Effector CD4-positive, alpha-beta T cell (primary cell): ENCODE measurements around the gene PHETA1.
"Not testable (repeated sequence)": the region's sequence is repeated elsewhere in the genome, so short reads cannot be mapped to it uniquely, and the experiment has no call there.

Experiments
- DNase-seq: peaks from one replicate; pipeline ENCODE4 v3.0.0-alpha.2; 2020

PHETA1 gene

DNA sequence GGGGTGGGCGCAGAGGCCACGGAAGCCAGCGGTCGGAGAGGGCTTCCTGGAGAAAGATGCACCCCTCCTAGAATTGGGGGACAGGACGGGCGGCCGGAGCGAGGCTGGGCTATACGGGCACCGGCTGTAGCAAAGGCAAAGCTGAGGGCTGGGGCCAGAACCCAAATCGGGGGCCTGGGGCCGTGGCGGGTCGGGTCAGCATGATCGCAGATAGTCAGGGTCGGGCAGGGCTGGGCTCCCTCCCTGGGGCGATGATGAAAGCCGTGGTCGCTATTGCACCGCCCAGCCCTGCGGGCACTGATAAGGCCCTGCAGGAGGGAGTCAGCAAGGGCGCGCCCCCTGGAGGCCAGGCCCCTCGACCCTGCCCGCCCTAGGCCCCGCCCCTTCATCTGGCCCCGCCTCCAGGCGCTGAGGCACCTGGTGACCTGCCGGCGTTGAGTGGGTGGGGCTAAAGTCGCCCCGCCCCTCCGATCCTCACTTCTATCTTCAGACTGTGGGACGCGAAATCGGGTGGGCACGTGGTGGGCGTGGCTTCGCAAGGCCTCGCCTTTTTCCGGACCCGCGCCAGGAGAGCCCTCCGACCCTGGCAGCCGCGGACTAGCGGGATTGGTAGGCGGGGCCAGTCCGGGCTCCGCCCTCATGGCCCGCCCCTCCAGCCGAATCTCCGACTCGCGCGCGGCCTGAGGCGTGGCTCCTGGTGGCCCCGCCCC is 36.4 kb upstream of the PHETA1 start:
- peak; percentile 98 for DNase-seq

DNA sequence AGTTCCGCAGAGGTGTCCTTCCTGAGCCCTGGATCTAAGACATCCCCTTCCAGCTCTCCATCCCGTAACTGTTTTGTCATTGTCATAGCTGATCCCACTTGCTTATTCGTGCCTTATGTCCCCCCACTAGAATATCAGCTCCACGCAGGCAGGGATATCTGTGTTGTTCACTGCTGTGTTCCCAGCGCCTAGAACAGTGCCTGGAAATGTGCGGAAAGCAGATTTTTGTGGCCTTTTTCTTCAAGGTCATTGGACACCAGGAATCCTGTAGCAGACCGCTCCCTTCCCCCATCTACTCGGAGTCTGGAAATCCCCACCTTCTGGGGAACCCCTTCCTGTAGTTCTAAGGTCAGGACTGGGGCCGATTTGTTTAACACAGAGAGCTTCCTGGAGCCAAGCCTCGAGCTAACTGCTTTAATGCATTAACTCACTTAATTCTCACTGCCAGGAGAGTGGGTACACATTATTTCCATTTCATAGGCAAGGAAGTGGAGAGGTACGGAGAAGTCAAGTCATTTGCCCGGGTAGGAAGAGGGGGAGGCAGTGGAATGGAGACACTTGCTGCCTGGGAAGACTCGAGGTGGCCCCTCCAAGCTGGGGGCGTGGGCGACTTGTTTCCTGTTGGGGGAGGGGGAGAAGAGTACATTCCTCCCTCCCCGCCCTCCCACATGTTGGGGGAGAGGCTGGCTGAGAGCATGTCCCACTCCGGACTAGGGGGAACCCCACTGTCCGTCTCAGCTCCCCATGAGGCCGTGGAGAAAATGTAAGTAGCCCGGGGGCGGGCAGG is 35.7 kb upstream of the PHETA1 start:
- no peak for DNase-seq

DNA sequence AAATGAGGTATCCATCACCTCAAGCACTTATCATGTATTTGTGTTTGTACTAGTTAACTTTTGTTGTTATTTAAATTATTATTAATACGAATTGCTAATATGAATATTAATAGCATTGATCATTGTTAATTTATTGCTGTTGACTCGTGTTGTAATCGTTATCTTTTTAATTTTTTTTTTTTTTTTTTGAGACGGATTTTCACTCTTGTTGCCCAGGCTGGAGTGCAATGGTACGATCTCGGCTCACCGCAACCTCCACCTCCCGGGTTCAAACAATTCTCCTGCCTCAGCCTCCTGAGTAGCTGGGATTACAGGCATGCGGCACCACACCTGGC is 33.6 kb upstream of the PHETA1 start:
- DNase-seq = not testable (repeated sequence)

DNA sequence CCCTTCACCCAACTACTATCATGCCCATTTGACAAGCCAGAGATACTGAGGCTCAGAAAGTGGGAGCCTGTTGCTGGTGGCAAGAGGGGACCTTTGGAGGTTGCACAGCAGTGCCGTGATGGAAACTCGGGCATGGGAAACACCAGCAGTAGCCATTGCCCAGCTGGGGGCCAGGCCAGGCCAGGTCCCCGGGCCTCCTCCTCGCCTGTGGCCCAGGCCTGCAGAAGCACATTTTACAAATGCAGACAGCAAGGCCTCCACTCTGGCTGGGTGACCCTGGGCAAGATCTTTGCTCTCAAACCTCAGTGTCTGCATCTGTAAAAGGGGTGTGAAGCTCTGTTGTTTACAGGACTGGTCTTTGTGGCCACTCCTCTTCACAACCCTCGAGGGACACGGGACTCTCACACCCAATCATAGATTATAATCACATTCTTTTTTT is 32.3 kb upstream of the PHETA1 start:
- DNase-seq = no peak

DNA sequence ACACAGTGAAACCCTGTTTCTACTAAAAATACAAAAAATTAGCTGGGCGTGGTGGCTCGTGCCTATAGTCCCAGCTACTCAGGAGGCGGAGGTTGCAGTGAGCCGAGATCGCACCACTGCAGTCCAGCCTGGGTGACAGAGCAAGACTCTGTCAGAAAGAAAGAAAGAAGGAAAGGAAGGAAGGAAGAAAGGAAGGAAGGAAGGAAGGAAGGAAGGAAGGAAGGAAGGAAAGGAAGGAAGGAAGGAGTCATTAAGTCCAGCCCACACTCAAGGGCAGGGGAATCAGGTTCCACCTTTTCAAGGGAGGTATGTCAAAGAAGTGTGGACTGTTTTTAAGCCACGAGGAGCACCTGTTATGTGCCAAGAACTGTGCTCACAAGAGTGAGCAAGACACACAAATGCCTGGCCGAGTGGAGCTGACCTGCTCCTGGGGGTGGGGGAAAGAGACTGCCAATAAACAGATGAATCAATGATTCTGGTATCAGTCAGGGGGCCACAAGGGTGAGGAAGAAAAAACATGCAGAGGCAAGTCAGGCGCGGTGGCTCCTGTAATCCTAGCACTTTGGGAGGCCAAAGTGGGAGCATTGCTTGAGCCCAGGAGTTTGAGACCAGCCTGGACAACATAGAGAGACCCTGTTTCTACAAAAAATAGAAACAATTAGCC is 31.0 kb upstream of the PHETA1 start:
- DNase-seq = not testable (repeated sequence)

DNA sequence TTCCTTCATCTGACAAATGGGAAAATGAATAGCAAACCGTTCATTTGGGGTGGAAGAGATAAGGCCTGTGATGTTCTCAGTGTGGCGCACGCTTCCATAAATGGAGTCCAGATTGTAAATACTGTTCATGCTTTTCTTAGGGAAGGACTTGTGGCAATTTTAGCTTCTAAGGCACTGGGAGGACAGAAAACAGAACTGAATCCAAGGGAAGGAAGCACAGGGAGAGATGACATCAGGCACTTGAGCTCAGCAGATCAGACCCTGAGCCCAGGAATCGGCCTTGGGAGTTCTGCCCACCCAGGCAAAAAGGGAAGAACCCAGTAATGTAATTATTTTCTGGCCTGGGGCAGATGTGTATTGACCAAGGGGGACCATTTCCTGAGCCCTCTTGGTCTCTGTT is 29.6 kb upstream of the PHETA1 start:
- no peak for DNase-seq

DNA sequence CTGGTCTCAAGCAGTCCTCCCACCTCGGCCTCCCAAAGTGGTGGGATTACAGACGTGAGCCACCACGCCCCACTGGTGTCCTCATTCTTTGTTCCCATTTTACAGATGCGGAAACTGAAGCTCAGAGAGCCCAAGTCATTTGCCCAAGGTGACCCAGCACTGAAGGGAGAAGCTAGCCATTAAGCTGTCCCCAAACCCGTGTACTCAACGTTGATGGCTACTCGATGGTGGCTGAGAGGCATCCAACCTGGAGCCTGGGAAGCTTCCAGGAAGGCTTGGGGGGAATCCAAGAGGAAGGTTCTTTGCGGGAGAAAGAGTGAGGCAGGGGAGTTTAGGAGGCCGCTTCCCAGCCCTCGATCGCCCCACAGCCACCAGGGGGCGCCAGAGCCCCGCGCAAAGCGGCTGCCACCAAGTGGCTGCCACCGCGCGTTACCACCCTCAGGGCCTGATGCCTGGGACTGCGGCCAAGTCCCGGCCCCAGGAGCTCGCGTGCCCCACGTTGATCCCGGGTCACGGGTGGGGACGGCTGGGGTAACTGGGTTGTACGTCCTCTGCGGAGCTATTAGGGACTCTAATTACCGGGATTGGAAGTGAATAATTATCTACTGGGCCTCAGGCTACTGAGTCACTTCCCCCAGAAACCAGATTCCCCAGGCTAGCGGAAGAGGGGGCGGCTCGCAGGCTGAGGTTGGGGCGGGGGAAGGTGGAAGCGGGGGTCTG is 28.0 kb upstream of the PHETA1 start:
- peak; percentile 87 for DNase-seq

DNA sequence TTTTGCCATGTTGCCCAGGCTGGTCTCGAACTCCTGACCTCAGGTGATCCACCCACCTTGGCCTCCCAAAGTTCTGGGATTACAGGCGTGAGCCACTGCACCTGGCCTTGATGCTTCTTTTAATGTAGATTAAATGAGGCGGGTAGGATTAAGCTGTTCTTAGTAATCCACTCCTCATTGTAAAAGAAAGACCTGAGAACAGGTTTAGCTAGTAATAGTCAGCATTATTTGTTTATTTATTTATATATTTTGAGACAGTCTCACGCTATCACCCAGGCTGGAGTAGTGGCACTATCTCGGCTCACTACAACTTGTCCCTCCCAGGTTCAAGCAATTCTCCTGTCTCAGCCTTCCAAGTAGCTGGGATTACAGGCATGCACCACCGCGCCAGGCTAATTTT is 27.4 kb upstream of the PHETA1 start:
- DNase-seq = not testable (repeated sequence)

DNA sequence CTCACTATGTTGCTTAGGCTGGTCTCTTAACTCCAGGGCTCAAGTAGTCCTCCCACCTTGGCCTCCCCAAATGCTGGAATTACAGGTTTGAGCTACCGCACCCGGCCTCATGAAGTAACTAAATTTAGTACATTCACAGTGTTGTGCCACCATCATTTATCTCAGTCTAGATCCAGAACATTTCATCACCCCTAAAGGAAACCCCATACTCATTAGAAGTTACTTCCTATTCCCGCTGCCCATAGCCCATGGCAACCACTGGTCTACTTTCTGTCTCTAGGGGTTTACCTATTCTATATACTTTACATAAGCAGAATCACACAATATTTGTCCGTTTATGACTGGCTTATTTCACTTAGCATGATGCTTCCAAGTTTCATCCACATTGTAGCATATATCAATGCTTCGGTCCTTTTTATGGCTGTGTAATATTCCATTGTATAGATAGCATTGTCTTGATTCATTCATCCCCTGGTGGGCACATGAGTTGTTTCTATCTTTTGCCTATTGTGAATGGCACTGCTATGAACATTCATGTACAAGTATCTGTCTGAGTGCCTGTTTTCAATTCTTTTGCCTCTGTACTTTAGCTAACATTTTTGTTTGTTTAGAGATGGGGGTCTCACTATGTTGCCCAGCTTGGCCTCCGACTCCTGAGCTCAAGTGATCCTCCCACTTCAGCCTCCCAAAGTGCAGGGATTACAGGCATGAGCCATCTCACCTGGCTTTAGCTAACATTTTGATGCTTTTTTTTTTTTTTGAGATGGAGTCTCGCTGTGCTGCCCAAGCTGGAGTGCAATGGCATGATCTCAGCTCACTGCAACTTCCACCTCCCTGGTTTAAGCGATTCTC is 26.7 kb upstream of the PHETA1 start:
- DNase-seq = no peak

DNA sequence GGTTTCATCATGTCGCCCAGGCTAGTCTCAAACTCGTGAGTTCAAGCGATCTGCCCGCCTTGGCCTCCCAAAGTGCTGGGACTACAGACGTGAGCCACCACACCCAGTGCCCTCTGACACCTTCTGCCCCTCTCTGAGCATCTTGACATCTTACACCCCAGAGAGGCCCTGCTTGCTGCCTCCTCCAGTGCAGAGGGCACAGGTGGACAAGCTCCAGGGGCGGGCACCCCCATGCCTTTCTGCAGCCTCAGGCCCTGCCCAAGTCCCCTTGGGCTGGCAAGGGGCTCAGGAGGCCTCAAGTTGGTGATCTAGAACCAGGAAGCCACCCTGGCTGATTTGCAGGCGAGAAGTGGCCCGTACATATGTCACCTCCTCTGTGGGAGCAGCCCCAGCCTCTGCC is 25.6 kb upstream of the PHETA1 start:
- DNase-seq = no peak

DNA sequence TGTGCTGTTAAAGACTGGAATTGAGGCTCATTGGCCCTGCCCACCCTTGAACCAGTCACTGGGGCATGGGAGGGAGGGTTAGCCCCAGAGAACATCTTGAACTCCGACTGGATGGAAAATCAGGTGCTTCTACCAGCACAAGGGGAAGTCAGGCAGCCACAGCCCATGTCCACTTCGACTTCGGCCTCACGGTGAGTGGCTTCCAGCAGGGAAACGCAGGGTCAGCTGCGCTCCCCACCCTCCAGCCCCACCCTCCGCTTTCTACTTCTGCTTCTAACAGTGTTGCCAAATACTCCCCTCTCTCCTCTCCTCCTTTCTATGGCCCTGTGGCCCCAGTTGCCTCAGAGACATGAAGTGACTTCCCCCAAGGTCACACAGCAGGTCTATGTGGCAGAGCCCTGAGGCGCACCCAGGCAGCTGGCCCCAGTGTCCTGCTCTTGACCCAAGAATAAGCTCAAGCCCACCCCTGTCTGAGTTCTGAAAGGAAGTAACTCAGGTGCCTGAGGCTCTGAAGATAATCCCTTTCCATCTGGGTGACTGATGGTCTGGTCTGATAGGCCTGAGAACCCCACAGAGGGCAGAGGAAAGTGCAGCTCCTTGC is 24.9 kb upstream of the PHETA1 start:
- no peak for DNase-seq

DNA sequence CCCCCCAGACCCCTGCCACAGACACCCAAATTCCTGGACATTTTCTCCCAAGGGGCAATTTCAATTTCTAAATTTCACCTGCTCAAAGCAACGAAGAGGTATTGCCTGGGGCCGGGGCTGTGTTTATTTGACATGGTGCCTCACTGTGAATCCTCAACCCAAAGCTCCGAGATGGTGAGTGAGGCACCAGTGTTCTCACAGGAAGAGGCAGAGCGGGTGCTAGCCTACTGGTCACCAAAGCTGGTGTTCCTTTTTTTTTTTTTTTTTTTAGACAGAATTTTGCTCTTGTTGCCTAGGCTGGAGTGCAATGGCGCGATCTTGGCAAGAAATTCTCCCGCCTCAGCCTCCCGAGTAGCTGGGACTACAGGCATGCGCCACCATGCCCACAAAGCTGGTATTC is 22.0 kb upstream of the PHETA1 start:
- DNase-seq = no peak

DNA sequence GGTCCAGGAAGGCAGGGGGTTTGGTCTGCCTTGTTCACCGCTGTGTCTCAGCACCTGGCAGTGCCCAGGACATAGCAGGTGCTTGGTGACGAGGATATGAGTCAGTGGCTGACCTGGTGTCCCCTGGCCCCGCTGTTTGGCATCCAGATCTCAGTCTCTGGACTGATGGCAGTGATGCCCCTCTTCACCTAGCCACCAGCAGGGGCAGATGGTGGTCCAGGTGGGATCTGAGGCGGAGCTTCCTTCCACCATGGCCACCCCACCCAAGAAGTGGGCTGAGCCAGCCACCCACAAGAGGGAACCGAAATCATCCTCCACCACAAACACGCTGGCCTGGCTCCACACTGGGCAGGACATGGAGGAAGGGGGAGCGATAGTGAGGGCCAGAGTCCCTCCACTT is 20.7 kb upstream of the PHETA1 start:
- no peak for DNase-seq

DNA sequence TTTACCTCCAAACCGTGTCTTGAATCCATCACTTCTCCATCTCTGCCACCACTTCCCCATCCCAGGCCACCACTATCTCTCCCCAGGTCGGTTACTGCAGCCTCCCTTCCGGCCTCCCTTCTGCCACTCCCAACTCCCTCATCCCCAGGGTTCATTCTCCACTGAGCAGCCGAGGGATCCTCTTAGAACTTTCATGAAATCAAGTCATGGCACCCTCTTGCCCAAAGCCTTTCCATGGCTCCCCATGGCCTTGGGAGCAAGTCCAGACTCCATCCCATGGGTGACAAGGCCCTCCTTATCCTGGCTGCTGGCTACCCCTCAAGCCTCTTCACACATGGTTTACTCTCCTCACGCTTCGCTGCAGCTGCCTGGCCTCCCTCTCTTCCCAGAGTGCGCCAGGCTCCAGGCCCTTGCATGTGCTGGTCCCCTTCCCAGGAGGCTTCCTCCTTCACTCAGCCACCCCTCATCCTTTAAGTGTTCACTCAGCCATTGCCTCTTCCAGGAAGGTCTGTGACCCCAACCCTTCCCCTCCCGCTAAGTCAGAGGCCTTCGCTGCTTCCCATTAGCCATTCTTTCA is 18.9 kb upstream of the PHETA1 start:
- no peak for DNase-seq

DNA sequence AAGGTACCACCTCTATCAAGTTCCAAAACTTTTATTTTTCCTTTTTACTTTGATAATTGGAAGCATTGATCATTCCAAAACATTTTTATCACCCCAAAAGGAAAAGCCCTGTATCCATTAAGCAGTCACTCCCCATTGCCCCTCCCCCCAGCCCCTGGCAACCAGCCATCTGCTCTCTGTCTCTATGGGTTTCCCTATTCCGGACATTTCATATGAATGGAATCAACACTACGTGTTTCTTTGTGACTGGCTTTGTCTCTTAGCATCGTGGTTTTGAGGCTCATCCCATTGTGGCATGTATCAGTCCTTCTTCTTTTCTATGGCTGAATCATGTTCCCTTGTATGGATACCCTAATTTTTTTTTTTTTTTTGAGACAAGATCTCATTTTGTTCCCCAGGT is 18.0 kb upstream of the PHETA1 start:
- no peak for DNase-seq

DNA sequence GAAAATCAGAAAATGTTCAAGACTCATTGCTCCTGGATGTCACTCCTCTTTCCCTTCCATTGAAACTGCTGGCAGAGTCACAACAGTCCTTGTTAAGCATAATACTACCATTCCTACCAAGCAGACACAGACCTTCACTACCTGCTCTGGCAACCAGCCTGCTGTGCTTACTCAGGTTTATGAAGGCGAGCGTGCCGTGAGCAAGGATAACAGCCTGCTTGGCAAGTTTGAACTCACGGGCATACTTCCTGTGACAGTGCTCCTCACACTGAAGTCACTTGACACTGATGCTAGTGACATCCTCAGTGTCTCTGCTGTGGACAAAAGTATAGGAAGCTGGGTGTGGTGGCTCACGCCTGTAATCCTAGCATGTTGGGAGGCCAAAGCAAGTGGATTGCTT is 15.7 kb upstream of the PHETA1 start:
- no peak for DNase-seq

DNA sequence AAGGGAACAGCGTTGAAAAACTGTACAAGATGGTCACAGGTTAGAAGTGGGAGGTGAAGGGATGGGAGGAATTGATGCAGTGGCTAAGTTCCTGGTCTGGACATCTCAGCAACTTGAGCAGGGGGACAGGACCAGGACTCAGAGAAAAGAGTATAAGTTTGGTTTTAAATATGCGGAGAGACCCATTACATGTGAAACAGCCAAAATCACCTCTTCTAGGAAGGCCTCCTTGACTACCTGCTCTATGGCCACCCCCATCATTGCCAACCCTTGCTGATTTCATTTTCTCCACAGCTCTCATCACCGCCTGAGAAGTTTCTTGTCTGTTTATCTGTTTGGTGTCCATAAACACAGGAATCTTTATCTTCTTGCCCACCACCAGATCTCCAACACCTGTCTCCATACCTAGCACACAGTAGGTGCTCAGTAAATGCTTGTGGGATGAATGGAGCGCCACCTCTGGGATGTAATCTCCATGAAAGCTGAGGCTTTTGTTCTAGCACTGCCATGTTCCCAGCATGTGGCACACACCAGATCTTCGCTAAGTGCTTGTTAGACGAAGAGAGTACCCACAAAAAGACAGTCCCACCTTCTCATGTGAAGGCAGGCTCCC is 11.2 kb upstream of the PHETA1 start:
- DNase-seq = no peak

DNA sequence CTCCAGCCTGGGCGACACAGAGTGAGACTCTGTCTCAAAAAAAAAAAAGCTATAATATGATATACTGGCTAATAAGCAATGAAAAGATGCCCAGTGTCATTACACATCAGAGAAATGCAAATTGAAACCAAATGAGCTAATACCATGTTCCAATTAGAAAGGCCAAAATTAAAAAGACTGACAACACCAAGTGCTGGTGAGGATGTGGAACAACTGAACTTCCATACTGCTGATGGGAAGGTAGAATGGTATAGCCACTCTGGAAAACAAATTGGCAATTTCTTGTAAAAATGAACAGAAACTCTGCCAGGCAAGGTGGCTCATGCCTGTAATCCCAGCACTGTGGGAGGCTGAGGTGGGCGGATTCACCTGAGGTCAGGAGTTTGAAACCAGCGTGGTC is 8.5 kb upstream of the PHETA1 start:
- DNase-seq = no peak

DNA sequence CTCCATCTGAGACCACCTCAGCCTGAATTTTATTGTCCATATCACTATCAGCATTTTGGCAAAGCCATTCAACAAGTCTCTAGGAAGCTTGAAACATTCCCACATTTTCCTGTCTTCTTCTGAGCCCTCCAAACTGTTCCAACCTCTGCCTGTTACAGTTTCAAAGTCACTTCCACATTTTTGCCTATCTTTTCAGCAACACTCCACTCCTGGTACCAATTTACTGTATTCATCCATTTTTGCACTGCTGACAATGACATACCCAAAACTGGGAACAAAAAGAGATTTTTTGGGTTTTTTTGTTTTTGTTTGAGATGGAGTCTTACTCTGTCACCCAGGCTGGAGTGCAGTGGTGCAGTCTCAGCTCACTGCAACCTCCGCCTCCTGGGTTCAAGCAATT is 4.3 kb upstream of the PHETA1 start:
- not testable (repeated sequence) for DNase-seq

DNA sequence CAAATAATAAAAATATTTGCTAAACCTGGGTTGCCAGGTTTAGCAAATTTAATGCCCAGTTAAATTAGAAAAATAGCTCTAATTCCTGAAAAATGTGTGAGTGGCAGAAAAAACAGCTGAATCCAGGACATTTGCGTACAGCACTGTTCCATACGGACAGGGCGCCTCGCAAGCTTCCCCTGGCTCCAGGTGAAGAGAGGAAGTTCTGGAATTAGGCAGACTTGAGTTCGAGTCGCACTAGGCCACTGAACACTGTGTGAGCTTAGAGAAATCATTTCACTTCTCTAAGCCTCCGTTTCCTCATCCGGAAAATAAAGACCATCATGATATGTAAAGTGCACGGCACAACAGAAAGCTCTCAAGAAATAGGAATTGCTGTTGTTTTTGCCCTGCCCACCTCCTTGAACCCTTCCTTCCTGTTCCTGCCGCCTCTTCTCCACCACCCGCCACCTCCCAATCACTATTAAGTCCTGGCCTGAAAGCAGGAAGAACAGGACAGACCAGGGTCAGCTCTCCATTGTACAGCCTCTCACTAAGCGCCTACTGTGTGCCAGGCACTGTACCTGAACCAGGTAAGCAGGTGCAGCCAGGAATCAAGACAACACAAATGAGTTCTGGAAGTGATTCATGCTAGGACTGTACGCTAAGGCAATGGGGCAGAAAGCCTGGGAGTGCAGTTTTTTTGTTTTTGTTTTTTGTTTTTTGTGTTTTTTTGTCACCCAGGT is 763 bp upstream of the PHETA1 start:
- no peak for DNase-seq
